GM12874 (cell line): ENCODE results near the gene TUBA4A.

Source experiments
- TF ChIP-seq, protein P1 (sequence below): IDR thresholded peaks from 2 replicates; pipeline ENCODE4 v1.5.1; 2011; ENCODE audit warnings: low read depth, mild to moderate bottlenecking, control low read depth, low read length, moderate library complexity; ENCODE audit not compliant: insufficient read depth

Gene TUBA4A

DNA sequence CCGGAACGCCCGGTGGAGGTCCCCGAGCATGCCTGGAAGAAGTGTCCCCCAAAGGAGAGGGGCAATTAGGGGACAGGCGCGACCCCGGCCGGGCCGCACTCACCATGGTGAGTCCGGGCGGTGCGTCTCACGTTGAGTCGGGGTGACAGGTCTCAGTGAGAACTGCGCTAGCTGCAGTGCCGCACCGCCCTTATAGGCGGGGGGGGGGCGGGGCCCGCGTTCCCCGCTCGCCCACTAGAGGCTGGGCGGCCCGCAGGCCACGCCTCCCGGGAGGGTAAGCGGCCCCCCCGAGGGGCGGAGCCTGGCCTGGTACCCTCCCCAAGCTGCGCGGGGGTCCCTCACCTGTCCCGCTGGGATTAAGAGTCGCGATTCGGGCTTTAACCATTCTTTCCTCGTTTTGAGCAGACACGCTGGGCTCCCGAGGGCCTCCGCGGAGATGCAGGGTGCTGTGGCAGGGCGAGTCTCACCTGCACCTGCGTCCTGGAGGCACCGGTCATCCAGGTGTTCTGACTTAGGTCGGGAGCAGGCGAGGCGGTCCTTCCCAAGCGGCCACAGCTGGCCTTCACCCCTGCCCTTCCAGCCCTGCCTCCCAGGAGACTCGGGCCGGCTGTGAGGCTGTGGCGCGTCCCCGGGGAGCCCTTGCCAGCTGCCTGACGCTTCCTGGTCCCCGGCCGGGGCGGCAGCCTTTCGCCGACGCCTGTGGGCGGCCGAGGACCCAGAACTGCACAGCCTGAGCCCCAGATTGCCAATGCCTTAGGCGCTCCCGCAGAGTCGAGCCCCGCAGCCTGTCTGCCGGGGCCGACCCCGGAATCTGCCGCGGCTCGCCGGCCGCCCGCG is at the start of gene TUBA4A:
TSS of gene TUBA4A (minus strand) at position 166 of the 837 bp plus-strand sequence. CDS start at position 106, 60 bp downstream.
- TF ChIP-seq, protein P1, sequence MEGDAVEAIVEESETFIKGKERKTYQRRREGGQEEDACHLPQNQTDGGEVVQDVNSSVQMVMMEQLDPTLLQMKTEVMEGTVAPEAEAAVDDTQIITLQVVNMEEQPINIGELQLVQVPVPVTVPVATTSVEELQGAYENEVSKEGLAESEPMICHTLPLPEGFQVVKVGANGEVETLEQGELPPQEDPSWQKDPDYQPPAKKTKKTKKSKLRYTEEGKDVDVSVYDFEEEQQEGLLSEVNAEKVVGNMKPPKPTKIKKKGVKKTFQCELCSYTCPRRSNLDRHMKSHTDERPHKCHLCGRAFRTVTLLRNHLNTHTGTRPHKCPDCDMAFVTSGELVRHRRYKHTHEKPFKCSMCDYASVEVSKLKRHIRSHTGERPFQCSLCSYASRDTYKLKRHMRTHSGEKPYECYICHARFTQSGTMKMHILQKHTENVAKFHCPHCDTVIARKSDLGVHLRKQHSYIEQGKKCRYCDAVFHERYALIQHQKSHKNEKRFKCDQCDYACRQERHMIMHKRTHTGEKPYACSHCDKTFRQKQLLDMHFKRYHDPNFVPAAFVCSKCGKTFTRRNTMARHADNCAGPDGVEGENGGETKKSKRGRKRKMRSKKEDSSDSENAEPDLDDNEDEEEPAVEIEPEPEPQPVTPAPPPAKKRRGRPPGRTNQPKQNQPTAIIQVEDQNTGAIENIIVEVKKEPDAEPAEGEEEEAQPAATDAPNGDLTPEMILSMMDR, result no peak

DNA sequence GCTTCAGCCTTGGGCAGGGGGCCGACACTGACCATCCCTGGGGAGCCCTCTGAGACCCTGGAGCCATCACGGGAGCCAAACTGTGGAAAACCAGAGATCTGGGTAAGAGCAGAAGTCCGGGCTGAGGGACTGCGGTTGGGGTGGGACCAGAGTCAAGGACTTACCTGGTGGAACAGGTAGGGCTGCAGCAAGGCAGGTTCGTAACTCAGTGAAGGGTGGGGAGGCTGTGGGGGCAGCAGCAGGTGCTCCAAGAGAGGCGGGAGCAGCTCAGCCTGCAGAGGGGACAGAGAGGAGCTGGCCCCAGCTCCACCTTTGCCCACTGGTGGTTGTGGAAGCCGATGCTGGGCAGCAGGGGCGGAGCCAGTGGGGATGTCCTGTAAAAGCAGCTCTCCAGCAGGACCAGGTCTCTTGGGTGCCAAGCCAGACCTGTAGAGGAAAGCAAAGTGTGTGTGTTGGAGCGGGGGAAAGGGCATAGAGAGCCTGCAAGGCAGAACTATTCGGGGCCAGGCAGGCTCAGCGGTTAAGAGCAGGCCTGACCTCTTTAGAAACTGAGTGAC is 48.8 kb upstream of the TUBA4A start:
- TF ChIP-seq, protein P1, result no peak

DNA sequence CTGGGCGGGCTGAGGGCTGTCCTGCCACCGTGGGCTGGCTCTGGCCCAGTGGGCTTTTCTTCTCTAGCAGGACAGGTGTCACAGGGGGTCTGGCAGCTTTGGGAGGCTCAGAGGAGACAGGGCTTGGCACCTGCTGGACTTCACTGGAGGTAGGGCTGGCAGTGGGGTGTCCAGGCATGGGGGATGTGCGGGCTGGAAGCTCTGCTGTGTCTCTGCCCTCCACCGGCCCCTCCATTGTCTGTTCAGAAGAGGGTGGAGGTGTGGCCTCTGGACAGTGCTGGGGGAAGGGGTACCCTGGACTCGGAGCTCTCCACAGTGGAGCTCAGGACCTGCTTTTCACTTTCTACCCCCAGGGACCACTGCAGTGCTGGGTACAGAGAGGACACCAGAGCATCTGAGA is 46.3 kb upstream of the TUBA4A start:
- TF ChIP-seq, protein P1, result no peak

DNA sequence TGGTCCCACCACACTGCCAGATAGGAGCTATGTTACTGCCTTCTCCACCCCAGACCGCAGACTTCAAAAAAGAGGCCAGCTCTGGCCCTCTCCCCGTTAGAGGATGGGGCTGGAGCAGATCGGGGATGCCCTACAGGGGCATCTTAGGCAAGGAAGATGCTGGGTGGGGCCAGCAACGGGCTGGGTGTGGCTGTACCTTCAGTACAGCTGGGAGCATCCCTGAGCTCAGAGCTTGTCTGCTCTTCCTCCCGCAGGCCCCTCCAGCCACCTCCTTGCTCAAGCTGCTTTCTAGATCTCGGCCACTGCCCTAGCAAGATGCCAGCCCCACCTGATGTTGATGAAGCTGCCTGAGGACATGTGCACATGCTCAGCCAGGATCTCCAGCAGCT is 45.6 kb upstream of the TUBA4A start:
- TF ChIP-seq, protein P1, result no peak

DNA sequence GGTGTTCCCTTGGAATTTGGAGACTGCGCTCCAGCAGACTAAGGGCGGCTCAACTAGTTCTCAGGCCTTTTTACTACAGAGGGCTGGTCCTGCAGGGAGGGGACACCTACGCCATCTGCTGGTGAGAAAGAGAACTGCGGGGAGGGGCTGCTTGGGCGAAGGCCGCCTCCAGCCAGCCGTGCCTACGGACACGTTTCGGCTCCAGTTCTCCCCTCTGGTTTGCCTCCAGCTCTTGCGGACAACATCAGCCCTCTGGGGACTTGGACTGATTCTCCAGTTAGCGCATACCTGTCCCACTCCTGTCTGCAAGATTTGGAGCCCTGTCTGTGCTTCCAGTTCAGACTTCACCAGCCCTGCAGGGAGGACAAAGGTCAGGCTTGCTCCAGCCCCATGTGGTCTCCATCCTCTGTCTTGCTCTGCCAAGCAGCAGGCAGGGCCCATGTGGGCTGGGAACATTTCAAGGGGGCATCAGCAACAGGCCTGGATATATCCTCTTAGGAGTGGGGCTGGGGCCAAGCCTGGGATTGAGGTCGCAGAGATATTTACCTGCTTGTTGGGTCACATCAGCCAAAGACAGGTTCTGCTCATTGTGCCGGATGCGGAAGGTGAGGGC is 45.1 kb upstream of the TUBA4A start:
- TF ChIP-seq, protein P1, result peak; percentile 99

DNA sequence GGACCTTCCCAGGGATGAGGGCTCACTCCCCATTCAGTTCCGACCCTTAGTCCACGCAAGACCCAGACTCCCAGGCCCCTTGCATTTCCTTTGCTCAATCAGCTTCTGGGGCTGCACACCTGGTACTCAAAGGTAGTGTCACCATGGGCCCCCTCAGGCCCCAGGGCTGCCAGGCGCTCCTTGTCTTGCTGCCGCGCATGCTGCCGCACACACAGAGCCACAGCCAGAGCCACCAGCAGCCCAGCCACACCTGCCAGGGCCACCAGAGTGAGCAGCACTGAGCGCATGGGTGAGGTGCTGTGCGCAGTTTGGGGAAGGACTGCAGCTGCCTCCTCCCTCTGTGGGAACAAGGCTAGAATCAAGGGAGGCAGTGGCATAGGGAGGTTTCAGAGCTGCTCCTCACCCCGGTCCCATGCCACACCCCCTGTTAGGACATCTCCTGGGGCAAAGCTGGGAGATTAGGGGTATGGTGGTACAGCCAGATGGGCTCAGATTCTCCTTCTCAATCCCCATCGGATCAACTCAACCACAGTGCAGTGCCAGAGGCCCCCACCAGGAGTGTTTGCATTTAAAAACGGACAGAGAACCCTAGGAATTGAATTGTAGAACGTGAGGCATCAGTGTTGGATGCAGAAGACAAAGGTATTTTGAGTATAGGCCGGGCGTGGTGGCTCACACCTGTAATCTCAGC is 44.2 kb upstream of the TUBA4A start:
- TF ChIP-seq, protein P1, result no peak
